HTR-8/SVneo (cell line): Measurements from ENCODE around the gene PKNOX2.
"Not testable (repeated sequence)": the region's sequence is repeated elsewhere in the genome, so short reads cannot be mapped to it uniquely, and the experiment has no call there.

ENCODE experiments used
- DNase-seq: peaks from one replicate; pipeline ENCODE4 v3.0.0; 2011; ENCODE audit warnings: low spot score, mixed read lengths; ENCODE audit not compliant: insufficient read length
- FAIRE-seq: peaks from 2 replicates; lab custom pipeline; 2011; peaks lifted over from hg19 to GRCh38; lab: Jason Lieb, UNC

PKNOX2 gene

DNA sequence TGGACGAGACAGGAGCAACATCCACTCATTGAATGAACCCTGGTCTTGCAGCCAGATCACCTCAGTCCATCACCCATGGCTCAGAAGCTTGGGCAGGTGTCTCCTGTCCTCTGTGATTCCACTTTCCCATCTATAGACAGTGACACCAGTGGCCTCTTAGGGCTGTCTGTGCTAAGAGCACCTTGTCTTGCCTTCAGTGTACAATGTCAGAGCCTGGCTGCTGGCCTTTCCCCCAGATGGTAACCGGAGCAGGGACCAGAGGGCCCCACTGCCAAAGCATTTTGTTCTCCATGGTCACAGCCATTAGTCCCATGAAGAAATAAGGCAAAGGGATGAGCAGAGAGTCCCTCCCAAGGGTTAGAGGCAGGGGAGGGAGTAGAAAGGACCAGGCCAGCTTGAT, 35.4 kb downstream of the PKNOX2 start:
- DNase-seq (no peak), FAIRE-seq (no peak)

- FAIRE-seq = no peak
- no peak for DNase-seq
Observed at GRCh38 chr11:125200441-125200840, 35.9 kb downstream of the PKNOX2 start.

DNA sequence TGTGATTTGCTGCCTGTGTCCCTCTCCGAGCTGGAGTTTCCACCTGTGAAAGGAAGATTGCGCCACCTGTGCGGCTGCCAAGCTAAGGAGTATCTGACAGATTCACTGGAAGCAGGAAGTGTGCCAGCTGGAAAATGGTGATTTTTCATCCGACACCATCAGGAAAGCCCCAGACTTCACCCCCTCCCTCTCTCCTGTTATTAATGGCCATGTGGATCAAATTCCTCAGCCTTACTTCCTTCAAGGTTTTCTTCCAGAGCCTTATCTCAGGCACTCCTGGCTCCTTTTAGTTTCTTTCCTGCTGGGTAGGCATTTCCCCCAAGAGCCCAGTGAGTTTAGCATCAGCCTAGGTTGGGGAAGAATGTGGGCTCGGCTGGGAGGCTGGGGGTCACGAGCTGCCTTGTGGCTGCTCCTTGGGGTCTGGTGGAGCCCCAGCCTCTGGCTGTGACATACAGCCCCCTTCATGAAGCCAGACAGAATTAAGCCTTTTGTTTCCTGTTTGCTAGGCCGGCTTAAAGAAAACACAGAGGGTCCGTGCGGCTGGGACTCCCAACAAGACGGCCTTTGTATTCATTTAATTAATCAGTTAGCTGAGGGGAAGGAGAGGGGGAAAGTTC, 37.1 kb downstream of the PKNOX2 start:
- no peak for FAIRE-seq
- no peak for DNase-seq

GRCh38 chr11:125202362-125202880, 37.9 kb downstream of the PKNOX2 start:
- FAIRE-seq (no peak), DNase-seq (no peak)

- FAIRE-seq = no peak
- DNase-seq = no peak
Observed at GRCh38 chr11:125202977-125203376, 38.4 kb downstream of the PKNOX2 start.

GRCh38 chr11:125207866-125208425, 43.4 kb downstream of the PKNOX2 start:
- DNase-seq = no peak
- FAIRE-seq = no peak

- DNase-seq = no peak
- no peak for FAIRE-seq
Observed at GRCh38 chr11:125210066-125210465, 45.5 kb downstream of the PKNOX2 start.

DNA sequence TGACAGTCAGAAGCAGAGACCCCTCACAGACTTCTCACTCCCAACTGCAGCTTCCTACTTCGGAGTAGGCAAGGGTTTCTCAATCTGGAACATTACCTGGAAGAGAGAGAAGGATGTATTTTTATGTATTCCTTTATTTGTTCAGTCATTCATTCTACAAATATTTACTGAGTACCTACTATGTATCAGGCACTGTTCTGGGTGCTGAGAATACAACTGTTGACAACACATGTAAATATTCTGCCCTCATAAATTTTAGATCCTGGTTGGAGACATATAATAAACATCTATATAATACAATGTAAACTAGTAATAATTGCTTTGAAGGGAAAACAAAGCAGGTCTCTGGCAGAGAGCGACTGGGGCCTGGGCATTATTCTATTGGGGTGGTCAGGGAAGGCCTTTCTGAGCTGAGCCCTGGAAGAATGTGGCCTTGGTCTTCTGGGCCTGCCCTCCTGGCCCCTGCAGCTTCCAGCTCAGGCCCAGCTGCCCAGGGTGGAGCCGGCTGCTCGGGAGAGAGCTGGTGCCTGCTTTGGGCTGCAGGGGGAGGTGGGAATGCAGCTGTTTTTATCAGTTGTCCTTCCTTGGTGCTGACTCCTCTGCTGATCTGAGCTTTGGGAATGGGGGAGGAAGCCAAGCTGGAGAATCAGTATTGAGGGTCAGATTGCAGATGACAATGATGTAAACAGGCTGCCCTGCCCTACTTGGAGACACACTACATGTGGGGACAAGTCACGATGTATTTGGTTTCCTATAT, 46.8 kb downstream of the PKNOX2 start:
- FAIRE-seq (no peak), DNase-seq (no peak)

GRCh38 chr11:125211948-125212340, 47.4 kb downstream of the PKNOX2 start:
- FAIRE-seq = no peak
- DNase-seq = no peak

DNA sequence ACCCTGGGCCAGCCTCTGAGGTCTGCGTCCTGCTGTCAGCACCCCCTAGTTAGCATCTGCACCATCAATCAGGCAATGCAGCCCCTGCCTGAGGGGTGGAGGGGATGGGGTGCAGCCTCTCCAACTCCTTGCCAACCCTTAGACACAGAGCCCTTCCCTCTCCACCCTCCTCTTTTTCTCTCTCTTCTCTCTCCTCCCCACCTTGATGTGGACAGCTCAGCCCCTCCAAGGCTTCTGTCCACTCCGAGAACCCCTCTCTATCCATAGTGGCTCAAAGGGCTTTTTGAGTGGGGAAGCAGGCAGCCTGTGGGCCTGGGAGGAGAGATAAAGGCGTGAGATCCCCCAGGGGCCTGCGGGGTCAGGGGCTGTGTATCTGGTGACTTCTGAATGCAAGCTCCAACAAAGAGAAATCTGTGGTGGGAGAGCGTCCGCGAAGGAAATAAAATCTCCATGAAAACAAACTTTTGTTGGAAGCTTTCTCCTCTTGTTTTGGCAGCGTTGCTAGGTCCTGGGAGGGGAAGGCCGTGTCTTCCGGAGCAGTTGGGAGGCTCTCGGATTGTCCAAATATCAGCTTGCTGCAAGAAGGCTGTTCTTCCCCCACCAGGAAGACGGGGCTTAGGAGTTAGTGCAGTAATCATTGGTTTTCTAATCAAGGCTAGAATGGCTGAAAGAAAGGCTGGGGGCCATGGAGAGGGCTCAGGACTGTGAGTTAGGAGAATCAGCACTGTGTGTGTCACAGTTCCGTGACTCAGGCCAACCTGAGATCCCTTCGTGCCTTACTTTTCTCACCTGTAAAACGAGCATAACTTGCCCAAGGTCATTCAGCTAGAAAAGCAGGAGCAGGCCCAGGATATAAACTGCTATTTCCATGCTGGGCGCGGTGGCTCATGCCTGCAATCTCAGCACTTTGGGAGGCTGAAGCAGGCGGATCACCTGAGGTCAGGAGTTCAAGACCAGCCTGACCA, 50.3 kb downstream of the PKNOX2 start:
- DNase-seq (no peak), FAIRE-seq (no peak)

DNA sequence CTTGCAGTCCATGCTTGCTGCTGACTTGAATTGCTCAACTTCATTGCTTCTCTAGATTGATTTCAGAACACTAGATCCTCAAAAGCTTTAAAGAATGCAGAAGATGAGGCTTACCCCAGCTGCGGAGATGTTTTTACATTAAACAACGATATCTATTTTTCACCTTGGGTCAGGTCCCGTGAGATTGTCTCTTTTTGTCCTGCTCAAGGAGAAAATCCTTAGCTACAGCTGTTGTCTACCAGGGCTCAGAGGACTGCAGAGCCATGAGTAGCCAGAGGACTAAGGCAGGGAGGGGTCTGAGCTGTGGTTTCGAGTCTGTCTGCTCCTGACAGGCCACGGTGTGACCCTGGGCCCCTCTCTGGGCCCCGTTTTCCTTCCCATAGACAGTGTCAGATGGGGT, 51.4 kb downstream of the PKNOX2 start:
- FAIRE-seq (no peak), DNase-seq (no peak)

DNA sequence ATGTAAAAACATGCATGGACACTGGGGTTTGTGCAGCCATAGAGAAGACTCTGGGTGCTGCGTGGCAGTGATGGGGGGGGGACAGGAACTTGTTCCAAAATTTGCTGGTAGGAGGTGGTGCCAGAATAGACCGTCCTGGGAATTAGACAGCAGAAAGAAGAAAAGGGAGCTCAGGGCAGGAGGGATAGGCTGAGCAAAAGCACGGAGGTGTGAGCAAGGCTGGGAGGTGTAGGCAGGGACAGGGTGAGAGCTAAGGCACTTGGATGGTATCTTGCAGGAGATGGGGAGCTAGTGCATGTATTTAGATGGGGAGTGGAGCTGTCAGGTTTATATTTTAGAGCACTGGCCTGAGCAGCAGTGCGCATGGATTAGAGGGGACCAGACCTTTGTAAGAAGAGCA, 53.8 kb downstream of the PKNOX2 start:
- FAIRE-seq (no peak), DNase-seq (no peak)

DNA sequence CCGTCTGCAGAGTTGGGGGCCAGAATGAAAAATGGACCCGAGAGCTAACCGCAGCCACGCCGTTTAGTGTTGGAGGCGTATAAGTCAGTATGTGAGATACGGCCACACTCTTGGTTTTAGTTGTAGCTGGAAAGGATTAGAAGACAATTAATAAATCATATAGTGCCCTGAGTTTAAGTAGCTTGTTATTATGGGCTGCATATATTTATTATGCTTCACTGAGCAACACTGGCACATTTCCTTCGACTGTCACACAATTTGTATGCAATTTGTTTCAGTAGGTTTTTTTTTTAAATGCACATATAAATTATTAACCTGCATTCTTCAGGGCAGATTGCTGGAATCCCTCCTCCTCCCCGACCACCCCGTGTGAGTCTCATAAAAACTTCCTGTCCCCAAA, 56.9 kb downstream of the PKNOX2 start:
- DNase-seq (no peak), FAIRE-seq (no peak)

DNA sequence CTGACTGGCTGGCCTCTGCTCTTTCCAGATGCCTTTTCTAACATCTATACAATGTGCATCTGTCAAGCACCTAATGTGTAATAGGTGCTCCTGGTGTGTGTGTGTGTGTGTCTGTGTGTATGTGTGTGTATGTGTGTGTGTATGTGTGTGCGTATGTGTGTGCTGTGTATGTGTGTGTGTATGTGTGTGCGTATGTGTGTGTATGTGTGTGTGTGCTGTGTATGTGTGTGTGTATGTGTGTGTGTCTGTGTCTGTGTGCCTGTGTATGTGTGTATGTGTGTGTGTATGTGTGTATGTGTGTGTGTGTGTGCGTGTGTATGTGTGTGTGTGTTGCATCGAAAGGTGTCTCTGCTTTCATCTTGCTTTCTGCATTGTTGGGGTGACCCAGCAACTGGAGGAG, 57.9 kb downstream of the PKNOX2 start:
- FAIRE-seq (peak; percentile 23), DNase-seq (no peak)

DNA sequence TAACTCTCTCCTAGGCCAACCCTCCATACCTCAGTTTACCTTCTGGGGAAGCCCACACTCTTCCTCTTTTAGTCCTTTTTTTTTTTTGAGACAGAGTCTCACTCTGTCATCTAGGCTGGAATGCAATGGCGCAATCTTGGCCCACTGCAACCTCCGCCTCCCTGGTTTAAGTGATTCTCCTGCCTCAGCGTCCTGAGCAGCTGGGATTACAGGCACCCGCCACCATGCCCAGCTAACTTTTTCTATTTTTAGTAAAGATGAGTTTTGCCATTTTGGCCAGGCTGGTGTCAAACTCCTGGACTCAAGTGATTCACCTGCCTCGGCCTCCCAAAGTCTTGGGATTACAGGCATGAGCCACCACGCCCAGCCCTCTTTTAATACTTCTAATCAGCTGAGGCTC, 58.6 kb downstream of the PKNOX2 start:
- DNase-seq, FAIRE-seq: not testable (repeated sequence)

- DNase-seq = no peak
Observed at GRCh38 chr11:125223901-125224361, 59.4 kb downstream of the PKNOX2 start.

GRCh38 chr11:125224391-125225021, 60.0 kb downstream of the PKNOX2 start:
- no peak for FAIRE-seq
- DNase-seq = peak; percentile 10

More at GRCh38 chr11:125223901-125224361, 59.4 kb downstream of the PKNOX2 start:
- FAIRE-seq = no peak

- DNase-seq (no peak), FAIRE-seq (no peak)
Observed at GRCh38 chr11:125225401-125225800, 60.9 kb downstream of the PKNOX2 start.

DNA sequence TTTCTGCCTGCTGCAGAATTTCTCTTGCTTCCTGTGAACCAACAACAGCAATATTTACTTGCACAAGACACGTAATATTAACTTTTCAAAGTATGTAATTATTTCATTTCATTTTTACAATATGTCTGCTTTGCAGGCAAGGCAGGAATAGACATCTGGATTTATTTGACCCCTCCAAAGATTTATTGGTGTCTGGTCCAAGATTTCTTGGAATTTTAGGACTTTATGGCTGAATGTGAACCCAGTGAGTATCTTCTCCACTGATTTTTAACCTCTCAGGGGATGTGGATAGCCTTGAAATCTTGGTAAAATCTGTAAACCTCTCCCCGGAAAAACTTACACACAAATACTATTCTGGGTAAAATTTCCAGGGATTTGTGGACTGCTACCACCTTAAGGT, 61.5 kb downstream of the PKNOX2 start:
- no peak for DNase-seq
- FAIRE-seq = no peak

GRCh38 chr11:125226706-125227105, 62.2 kb downstream of the PKNOX2 start:
- no peak for FAIRE-seq

More at GRCh38 chr11:125226706-125227105, 62.2 kb downstream of the PKNOX2 start:
- no peak for DNase-seq
